Measurements from ENCODE around the gene KLHDC3.

The KLHDC3 gene

GRCh38 chr6:43060034-43060754, 46.1 kb downstream of the KLHDC3 start:
- peak; percentile 9 for DNase-seq

- no peak for DNase-seq
These were observed 46.9 kb downstream of the KLHDC3 start for GRCh38 chr6:43060755-43061633.

GRCh38 chr6:43061861-43062260, 47.8 kb downstream of the KLHDC3 start:
- DNase-seq = no peak

- no peak for DNase-seq
These were observed 48.8 kb downstream of the KLHDC3 start for GRCh38 chr6:43062818-43063217.

GRCh38 chr6:43070028-43070632, 56.1 kb downstream of the KLHDC3 start:
- DNase-seq = no peak
